ENCODE data around the gene SUCO. TPM values are rescaled to one million over a fixed set of nuclear protein-coding genes. Genes with fewer than 3 reads are reported as not detected.

The SUCO gene
- total RNA-seq, 1 donor from 2014 or later = 33.3 TPM

GRCh38 chr1:172653015-172653709 is 120.2 kb downstream of the SUCO start:
- Mint-ChIP-seq H3K4me1 (ENCODE audit: low read depth) (peaks cover 33% of the 10 kb centered on the region), H3K9me3 (no peaks in the 10 kb centered on the region), H3K27ac (no peak overlapping the region), H3K27me3 (ENCODE audit: low read depth) (peaks cover 1% of the 10 kb centered on the region), H3K4me3 (ENCODE audit: low read depth) (no peak overlapping the region), H3K36me3 (ENCODE audit: low read depth) (no peaks in the 10 kb centered on the region)
- intact Hi-C loops (cut with micrococcal nuclease) = no loop called here
- DNase-seq (ENCODE audit: low spot score) = no peak

GRCh38 chr1:172654535-172654934 is 121.6 kb downstream of the SUCO start:
- Mint-ChIP-seq H3K4me1 (ENCODE audit: low read depth) (peaks cover 40% of the 10 kb centered on the region), H3K27me3 (ENCODE audit: low read depth) (peaks cover 1% of the 10 kb centered on the region), H3K9me3 (no peaks in the 10 kb centered on the region), H3K27ac (no peak overlapping the region), H3K36me3 (ENCODE audit: low read depth) (peaks cover 7% of the 10 kb centered on the region), H3K4me3 (ENCODE audit: low read depth) (no peak overlapping the region)
- intact Hi-C loops (cut with micrococcal nuclease) = no loop called here
- no peak for DNase-seq (ENCODE audit: low spot score)

- no peak overlapping the region for H3K4me3 Mint-ChIP-seq (ENCODE audit: low read depth)
- no peak for DNase-seq (ENCODE audit: low spot score)
- H3K9me3 Mint-ChIP-seq = no peaks in the 10 kb centered on the region
- H3K27ac Mint-ChIP-seq = no peak overlapping the region
- H3K36me3 Mint-ChIP-seq (ENCODE audit: low read depth) = peaks cover 26% of the 10 kb centered on the region
- peaks cover 51% of the 10 kb centered on the region for H3K4me1 Mint-ChIP-seq (ENCODE audit: low read depth)
- intact Hi-C loops (cut with micrococcal nuclease) = no loop called here
- H3K27me3 Mint-ChIP-seq (ENCODE audit: low read depth) = no peaks in the 10 kb centered on the region
Observed at GRCh38 chr1:172656576-172656975, 123.6 kb downstream of the SUCO start.

- intact Hi-C loops (cut with micrococcal nuclease) = no loop called here
- Mint-ChIP-seq H3K36me3 (ENCODE audit: low read depth) (peaks cover 34% of the 10 kb centered on the region), H3K4me1 (ENCODE audit: low read depth) (peaks cover 61% of the 10 kb centered on the region), H3K9me3 (no peaks in the 10 kb centered on the region), H3K27me3 (ENCODE audit: low read depth) (no peaks in the 10 kb centered on the region), H3K4me3 (ENCODE audit: low read depth) (no peak overlapping the region), H3K27ac (no peak overlapping the region)
- no peak for DNase-seq (ENCODE audit: low spot score)
Observed at GRCh38 chr1:172657586-172657985, 124.6 kb downstream of the SUCO start.

GRCh38 chr1:172658871-172659453 is 126.0 kb downstream of the SUCO start, which contains the start of gene FASLG:
FASLG (plus strand) TSS chr1:172659103; CDS start chr1:172659202, 99 bp downstream.
- H3K27ac Mint-ChIP-seq = peak within 1 kb of the TSS; percentile 93
- peak; percentile 36 for DNase-seq (ENCODE audit: low spot score)
- peaks cover 71% of the 10 kb centered on the region for H3K4me1 Mint-ChIP-seq (ENCODE audit: low read depth)
- intact Hi-C loops (cut with micrococcal nuclease) = loop anchor here (2.0 kb wide), 1 partner anchor 16 kb away; no protein-coding TSS in a partner anchor
- H3K27me3 Mint-ChIP-seq (ENCODE audit: low read depth) = no peaks in the 10 kb centered on the region
- peak within 1 kb of the TSS; percentile 90 for H3K4me3 Mint-ChIP-seq (ENCODE audit: low read depth)
- peaks cover 8% of the 10 kb centered on the region for H3K9me3 Mint-ChIP-seq
- H3K36me3 Mint-ChIP-seq (ENCODE audit: low read depth) = peaks cover 46% of the 10 kb centered on the region

- Mint-ChIP-seq H3K9me3 (peaks cover 8% of the 10 kb centered on the region), H3K4me3 (ENCODE audit: low read depth) (peak overlapping the region; percentile 90), H3K27me3 (ENCODE audit: low read depth) (no peaks in the 10 kb centered on the region), H3K27ac (peak overlapping the region; percentile 23), H3K4me1 (ENCODE audit: low read depth) (peaks cover 67% of the 10 kb centered on the region), H3K36me3 (ENCODE audit: low read depth) (peaks cover 68% of the 10 kb centered on the region)
- intact Hi-C loops (cut with micrococcal nuclease) = loop anchor here (5.0 to 10.0 kb wide), 2 partner anchors 156 to 1204 kb away; partner anchors contain the start of genes GAS5 and ZBTB37
- no peak for DNase-seq (ENCODE audit: low spot score)
Observed at GRCh38 chr1:172661107-172661506, 128.2 kb downstream of the SUCO start.

Other genes starting within 250 kb of the SUCO start
- gene C1orf105, start 112.5 kb upstream of the SUCO start, total RNA-seq = not detected in 2 replicates
- gene PIGC, start 89.1 kb upstream of the SUCO start, total RNA-seq = 20.7 and 21.8 TPM in 2 replicates
- 22.5 and 23.7 TPM in 2 replicates for gene FASLG, start 126.0 kb downstream of the SUCO start, total RNA-seq

All from activated T-helper 2 cell treated with anti-CD3 and anti-CD28 coated beads, Interferon-gamma antibody, Interleukin-2, Interleukin-4, amounts not matched to agents 10 μg/mL and 5 μg/mL and 100 μg/mL, durations not matched to agents 14 hours and 24 hours and 36 hours (primary cell).